GM23248 (cell line): ENCODE measurements around the gene PNKD. TPM values are rescaled to one million over a fixed set of nuclear protein-coding genes. Genes with fewer than 3 reads are reported as not detected.

Source experiments
- DNase-seq: peaks from one replicate; pipeline ENCODE4 v3.0.0-alpha.2; 2015
- H2AFZ ChIP-seq: fragments of 200-600 bp; sonication (generic); 2 replicates; pipeline ENCODE4 v1.6.1; 2016; ENCODE audit warnings: antibody characterized with exemption
- H3F3A ChIP-seq: fragments of 200-600 bp; sonication (generic); 2 replicates; pipeline ENCODE4 v1.6.1; 2016; ENCODE audit warnings: mild to moderate bottlenecking, antibody characterized with exemption, mixed run types; ENCODE audit not compliant: insufficient read depth
- H3K27ac ChIP-seq: fragments of 200-600 bp; sonication (generic); 2 replicates; pipeline ENCODE4 v1.5.1; 2016; ENCODE audit warnings: mild to moderate bottlenecking
- H3K27me3 ChIP-seq: fragments of 200-600 bp; sonication (generic); replicated peaks from 2 replicates; pipeline ENCODE4 v1.6.1; 2016; ENCODE audit warnings: mild to moderate bottlenecking; ENCODE audit not compliant: insufficient read depth
- H3K36me3 ChIP-seq: fragments of 200-600 bp; sonication (generic); 2 replicates; pipeline ENCODE4 v1.6.1; 2016; ENCODE audit warnings: low read depth, mild to moderate bottlenecking
- H3K4me1 ChIP-seq: fragments of 200-600 bp; sonication (generic); 2 replicates; pipeline ENCODE4 v1.6.1; 2016; ENCODE audit warnings: mild to moderate bottlenecking; ENCODE audit not compliant: insufficient read depth
- H3K4me2 ChIP-seq: fragments of 200-600 bp; sonication (generic); one replicate; pipeline ENCODE4 v1.6.1; 2016; ENCODE audit warnings: mild to moderate bottlenecking; ENCODE audit not compliant: unreplicated experiment
- H3K4me3 ChIP-seq: fragments of 200-600 bp; sonication (generic); 2 replicates; pipeline ENCODE4 v1.5.1; 2016; ENCODE audit warnings: mild to moderate bottlenecking
- H3K79me2 ChIP-seq: fragments of 200-600 bp; sonication (generic); 2 replicates; pipeline ENCODE4 v1.6.1; 2016; ENCODE audit warnings: mild to moderate bottlenecking; ENCODE audit not compliant: insufficient read depth
- H3K9ac ChIP-seq: fragments of 200-600 bp; sonication (generic); 2 replicates; pipeline ENCODE4 v1.6.1; 2016; ENCODE audit warnings: mild to moderate bottlenecking
- H3K9me2 ChIP-seq: fragments of 200-600 bp; sonication (generic); 2 replicates; pipeline ENCODE4 v1.6.1; 2016; ENCODE audit warnings: mixed run types, mild to moderate bottlenecking, moderate library complexity; ENCODE audit not compliant: insufficient read depth
- H3K9me3 ChIP-seq: fragments of 200-600 bp; sonication (generic); one replicate; pipeline ENCODE4 v1.6.1; 2017; ENCODE audit warnings: low read depth
- H4K20me1 ChIP-seq: fragments of 200-600 bp; sonication (generic); 2 replicates; pipeline ENCODE4 v1.6.0; 2016; ENCODE audit not compliant: insufficient read depth
- EZH2 ChIP-seq: fragments of 200-600 bp; sonication (generic); IDR thresholded peaks from 2 replicates; pipeline ENCODE4 v1.6.1; 2018; ENCODE audit warnings: antibody characterized with exemption, mild to moderate bottlenecking; ENCODE audit not compliant: insufficient read depth, poor library complexity, severe bottlenecking
- EZH2phosphoT487 ChIP-seq: fragments of 200-600 bp; sonication (generic); IDR thresholded peaks from 2 replicates; pipeline ENCODE4 v1.6.1; 2018; ENCODE audit warnings: antibody characterized with exemption, moderate library complexity, mild to moderate bottlenecking, low read depth; ENCODE audit not compliant: insufficient read depth
- WGBS, 2 experiments: methylation state at CpG; one replicate each; pipeline ENCODE4 v1.1.6; 2015 to 2017; ENCODE audit warnings: low lambda C conversion rate in 2 of 2, low coverage in 1 of 2; ENCODE audit errors: missing lambda C conversion rate in 2 of 2; 5-methylcytosine and 5-hydroxymethylcytosine counted together
- in situ Hi-C: fragments of 300-500 bp; cut with MboI; formaldehyde crosslinking; loops from 2 replicates; pipeline ENCODE4 v1.15.0; 2020
- polyA plus RNA-seq: library from polyadenylated mRNA; unstranded; fragments of >200 nt; fragmentation: Nextera tagmentation; extraction: Ambion mirVana; gene quantifications from 2 replicates; pipeline ENCODE4 v1.2.1, GENCODE V29; 2016
- total RNA-seq: library from RNA; depleted of rRNA; stranded (reverse); fragments of >200 nt; shearing (Covaris generic); gene quantifications from 2 replicates; pipeline ENCODE4 v1.2.3, GENCODE V29; 2014

Gene PNKD
- total and polyA plus RNA-seq, 2 experiments from 2014 or later, result 28.6 to 82.7 TPM

DNA sequence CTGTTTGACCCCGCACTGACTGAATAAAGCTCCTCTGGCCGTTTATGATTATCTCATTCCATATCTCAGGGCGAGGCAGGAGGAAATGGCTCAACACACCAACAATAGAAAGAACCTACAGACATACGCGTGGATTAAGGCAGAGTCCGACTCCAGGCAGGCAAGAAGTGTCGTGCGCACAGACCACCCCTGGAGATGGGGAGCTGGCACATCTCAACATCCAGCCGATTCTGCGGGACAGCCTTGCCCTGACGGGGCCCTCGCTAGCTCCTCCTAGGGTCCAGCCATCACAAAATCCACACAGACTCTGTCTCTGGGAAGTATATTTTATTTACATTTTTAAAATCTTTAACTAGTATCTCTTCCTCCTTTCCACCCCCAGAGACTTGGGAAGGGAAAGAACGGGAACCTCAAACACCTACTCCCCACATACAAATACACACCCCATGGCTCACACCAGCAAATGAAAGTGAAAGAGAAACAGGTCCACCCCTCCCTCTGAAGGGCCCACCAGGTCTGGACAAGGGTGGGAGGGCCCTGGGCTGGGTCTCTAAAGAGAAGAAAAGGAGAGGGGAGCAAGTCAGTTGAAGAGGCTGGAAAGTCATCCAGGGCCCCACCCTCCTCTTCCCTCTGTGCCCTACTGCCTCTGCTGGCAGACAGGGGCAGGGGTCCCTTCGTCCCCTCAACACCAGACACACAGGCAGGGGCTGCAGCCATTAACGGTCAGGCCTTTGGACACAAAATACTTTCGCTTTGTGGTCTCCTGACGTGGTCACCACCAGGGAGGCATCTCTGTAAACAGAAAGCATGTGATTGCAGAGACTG, 6.3 kb upstream of the PNKD start:
- H3F3A ChIP-seq, result peaks cover 14% of the 10 kb centered on the region; the same call in 1 of the 2 replicates
- H3K9me3 ChIP-seq, result no peaks in the 10 kb centered on the region
- no peak for DNase-seq
- H3K4me2 ChIP-seq, result no peak overlapping the region
- no peak overlapping the region for H3K9ac ChIP-seq
- no peak overlapping the region for H3K27ac ChIP-seq
- H3K79me2 ChIP-seq, result peaks cover 25% of the 10 kb centered on the region
- H3K27me3 ChIP-seq, result no peaks in the 10 kb centered on the region
- no peaks in the 10 kb centered on the region for H3K9me2 ChIP-seq
- in situ Hi-C loops, result no loop called here
- H3K4me3 ChIP-seq, result no peak overlapping the region
- no peak overlapping the region for H2AFZ ChIP-seq
- TF ChIP-seq EZH2, result no peak
- no peak for TF ChIP-seq EZH2phosphoT487
- H3K4me1 ChIP-seq, result peaks cover 13% of the 10 kb centered on the region
- WGBS, 2 experiments, result 84 to 89% methylated on average over 17 of the region's 17 CpGs
- no peaks in the 10 kb centered on the region for H4K20me1 ChIP-seq
- no peaks in the 10 kb centered on the region; the same call in 1 of the 2 replicates for H3K36me3 ChIP-seq

DNA sequence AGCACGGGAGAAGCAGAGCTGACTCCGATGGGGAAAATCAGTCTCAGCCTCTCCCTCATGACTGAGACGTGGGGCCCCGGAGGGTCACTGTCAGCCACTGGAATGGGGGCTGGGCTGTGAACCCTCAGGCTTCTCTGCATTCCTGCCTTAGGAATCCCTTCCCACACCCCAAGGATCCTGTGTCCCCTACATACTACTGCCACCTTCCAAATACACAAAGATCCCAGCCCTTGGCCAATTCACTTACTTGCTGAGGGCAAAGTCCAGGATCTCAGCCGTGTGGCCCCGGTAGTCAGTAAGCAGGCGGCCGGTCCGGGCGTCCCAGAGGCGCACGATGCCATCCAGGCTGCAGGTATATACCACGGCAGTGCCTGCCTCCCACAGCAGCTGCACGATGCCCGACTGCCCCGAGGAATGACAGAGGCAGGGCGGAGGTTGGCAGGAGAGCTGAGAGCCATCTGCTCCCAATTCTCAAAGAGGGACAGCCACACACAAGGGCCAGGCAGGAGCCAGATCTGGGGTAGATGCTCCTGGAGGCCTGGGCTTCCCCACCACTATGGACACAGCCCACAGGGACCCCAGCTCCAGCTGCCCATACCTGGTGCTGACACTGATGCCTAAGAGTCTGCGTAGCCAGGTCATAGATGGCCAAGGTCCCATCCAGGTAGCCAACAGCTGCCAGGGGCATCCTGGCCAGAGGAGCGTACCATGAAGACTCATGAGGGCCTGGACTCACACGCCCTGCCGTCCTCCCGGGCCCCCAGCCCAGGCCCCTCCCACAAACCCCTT, 5.4 kb upstream of the PNKD start:
- H4K20me1 ChIP-seq, result no peaks in the 10 kb centered on the region
- no peak for TF ChIP-seq EZH2phosphoT487
- no peak for TF ChIP-seq EZH2
- no peak overlapping the region for H3K4me2 ChIP-seq
- peaks cover 34% of the 10 kb centered on the region for H3K79me2 ChIP-seq
- no peak overlapping the region for H3K9ac ChIP-seq
- H3K4me1 ChIP-seq, result 0 out of 2 replicates have a peak, but pooled peaks cover 4% of the 10 kb centered on the region
- WGBS, 2 experiments, result 70 to 72% methylated on average over 21 of the region's 22 CpGs
- H3K36me3 ChIP-seq, result no peaks in the 10 kb centered on the region; the same call in 1 of the 2 replicates
- H3K27ac ChIP-seq, result no peak overlapping the region
- H3K9me2 ChIP-seq, result no peaks in the 10 kb centered on the region
- no peak overlapping the region for H2AFZ ChIP-seq
- in situ Hi-C loops, result no loop called here
- no peaks in the 10 kb centered on the region for H3K27me3 ChIP-seq
- H3F3A ChIP-seq, result peaks cover 5% of the 10 kb centered on the region; the same call in 1 of the 2 replicates
- no peak for DNase-seq
- no peak overlapping the region for H3K4me3 ChIP-seq
- H3K9me3 ChIP-seq, result no peaks in the 10 kb centered on the region

DNA sequence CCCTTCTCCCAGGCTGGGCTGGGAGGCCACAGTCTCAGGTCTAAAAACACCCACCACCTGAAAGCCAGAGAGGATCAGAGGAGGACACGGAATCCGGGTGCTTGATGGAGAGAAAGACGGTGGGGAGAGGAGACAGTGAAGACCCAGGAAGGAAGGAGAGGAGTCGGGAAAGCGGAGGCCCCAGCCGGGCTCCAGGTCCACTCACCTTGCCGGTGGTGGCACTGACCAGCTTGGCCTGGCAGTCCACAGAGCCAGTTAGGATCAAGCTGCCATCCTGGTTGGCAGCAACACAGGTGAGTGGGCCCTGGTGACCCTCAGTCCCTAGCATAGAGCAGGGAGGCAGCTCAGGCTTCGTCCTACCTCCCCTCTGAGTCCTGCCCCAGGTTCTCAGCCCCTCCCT, 4.7 kb upstream of the PNKD start:
- no peaks in the 10 kb centered on the region; the same call in 1 of the 2 replicates for H3K36me3 ChIP-seq
- H3K4me3 ChIP-seq, result no peak overlapping the region
- 0 out of 2 replicates have a peak, but pooled peaks cover 4% of the 10 kb centered on the region for H3K4me1 ChIP-seq
- H3K4me2 ChIP-seq, result no peak overlapping the region
- TF ChIP-seq EZH2 (no peak), EZH2phosphoT487 (no peak)
- no peak overlapping the region for H3K27ac ChIP-seq
- no peaks in the 10 kb centered on the region for H3K27me3 ChIP-seq
- no peaks in the 10 kb centered on the region for H4K20me1 ChIP-seq
- WGBS, 2 experiments, result 83 to 85% methylated on average over 8 of the region's 8 CpGs
- no peak for DNase-seq
- no peak overlapping the region for H3K9ac ChIP-seq
- no peak overlapping the region for H2AFZ ChIP-seq
- no peaks in the 10 kb centered on the region for H3K9me3 ChIP-seq
- H3F3A ChIP-seq, result no peaks in the 10 kb centered on the region
- H3K9me2 ChIP-seq, result no peaks in the 10 kb centered on the region
- peaks cover 36% of the 10 kb centered on the region for H3K79me2 ChIP-seq
- in situ Hi-C loops, result no loop called here

DNA sequence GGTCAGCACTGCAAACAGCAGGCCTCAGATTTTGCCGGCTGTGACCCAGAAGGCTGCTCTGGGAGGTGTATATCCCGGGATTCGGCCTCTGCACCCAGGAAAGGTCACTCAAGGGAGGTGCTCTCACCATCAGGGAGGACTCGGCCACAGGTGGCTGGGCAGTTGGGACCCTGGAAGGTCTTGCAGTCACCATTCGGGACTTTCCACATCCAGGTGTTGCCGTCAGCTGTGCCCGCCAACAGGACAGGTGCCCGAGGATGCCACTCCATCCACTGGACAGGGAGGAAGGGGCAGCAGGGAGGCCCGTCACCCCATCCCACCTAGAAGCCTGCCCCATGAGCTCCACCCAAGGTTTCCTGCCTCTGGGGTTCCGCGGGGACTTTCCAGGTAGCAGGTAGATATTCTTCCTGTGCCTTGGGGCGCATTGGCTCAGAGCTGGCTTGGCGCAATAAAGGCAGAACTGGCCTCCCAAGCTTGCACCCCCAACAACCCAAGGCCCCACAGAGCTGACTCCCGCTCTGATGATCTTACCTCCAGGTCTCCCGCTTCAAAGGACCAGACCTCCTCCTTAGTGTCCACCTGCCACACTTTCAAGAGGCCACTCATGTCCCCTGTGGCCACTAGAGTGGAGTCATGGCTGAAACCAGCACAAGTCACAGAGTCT, 3.9 kb upstream of the PNKD start:
- Histone ChIP-seq H3K4me1 (peaks cover 9% of the 10 kb centered on the region), H3K79me2 (peaks cover 44% of the 10 kb centered on the region), H3K27me3 (no peaks in the 10 kb centered on the region), H3K36me3 (no peaks in the 10 kb centered on the region; the same call in 1 of the 2 replicates), H3K27ac (no peak overlapping the region), H3K4me3 (no peak overlapping the region), H3F3A (no peaks in the 10 kb centered on the region), H3K4me2 (no peak overlapping the region), H3K9ac (no peak overlapping the region), H2AFZ (no peak overlapping the region), H3K9me3 (no peaks in the 10 kb centered on the region), H4K20me1 (no peaks in the 10 kb centered on the region), H3K9me2 (no peaks in the 10 kb centered on the region)
- no peak for TF ChIP-seq EZH2phosphoT487
- no peak for TF ChIP-seq EZH2
- in situ Hi-C loops, result no loop called here
- 97 to 99% methylated on average over 10 to 15 of the region's 15 CpGs for WGBS, 2 experiments
- DNase-seq, result no peak
